Measurements from ENCODE around the gene PIP4K2B.
"Not testable (repeated sequence)": the region's sequence is repeated elsewhere in the genome, so short reads cannot be mapped to it uniquely, and the experiment has no call there.

PIP4K2B gene

DNA sequence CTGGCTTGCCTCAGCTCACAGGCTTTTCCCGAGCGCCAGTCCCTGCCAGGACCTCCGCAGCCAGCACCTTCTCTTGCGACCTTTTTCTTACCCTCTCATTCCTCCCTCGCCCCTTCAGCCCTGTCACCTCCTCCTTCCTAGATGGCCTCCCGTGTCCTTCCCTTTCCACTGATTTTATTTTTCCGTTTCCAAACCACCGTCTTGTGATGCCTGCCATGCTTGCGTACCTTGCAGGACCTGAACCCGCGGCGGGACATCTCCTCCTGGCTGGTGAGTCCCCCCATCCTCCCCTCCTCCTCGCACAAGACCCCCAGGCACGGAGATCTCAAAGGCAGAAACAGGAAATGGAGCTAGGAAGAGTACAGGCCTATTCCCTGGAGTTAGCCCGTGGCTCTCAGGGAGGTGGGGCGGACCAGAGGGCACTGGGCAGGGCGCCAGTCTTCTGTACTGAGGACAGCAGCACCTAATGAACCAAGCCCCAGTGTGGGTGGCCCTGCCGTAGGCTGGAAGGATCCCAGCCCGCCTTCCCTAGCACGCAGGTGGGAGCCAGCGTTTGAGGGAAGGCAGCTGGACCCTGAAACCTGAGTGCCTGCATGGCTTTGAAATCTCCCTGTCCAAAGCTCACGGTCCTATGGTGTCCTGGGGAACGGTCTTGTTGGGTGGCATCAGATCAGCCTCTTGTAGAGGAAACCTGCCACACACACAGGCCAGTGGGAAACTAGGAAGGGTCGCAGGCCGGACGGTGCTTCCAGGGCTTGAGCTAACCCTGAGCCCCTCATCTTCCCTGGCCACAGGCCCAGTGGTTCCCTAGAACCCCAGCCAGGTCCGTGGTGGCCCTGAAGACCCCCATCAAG lies 68.6 kb downstream of the PIP4K2B start:
- DNase-seq (ENCODE audit: low read depth in 2 of 2) = no peak

GRCh38 chr17:38729886-38730525 lies 69.3 kb downstream of the PIP4K2B start, which contains the start of gene CISD3:
TSS of gene CISD3 (plus strand) at chr17:38730341. CDS start at chr17:38730359, 18 bp downstream.
- DNase-seq (ENCODE audit: low read depth in 2 of 2) = peak; percentile 40 to 59

DNA sequence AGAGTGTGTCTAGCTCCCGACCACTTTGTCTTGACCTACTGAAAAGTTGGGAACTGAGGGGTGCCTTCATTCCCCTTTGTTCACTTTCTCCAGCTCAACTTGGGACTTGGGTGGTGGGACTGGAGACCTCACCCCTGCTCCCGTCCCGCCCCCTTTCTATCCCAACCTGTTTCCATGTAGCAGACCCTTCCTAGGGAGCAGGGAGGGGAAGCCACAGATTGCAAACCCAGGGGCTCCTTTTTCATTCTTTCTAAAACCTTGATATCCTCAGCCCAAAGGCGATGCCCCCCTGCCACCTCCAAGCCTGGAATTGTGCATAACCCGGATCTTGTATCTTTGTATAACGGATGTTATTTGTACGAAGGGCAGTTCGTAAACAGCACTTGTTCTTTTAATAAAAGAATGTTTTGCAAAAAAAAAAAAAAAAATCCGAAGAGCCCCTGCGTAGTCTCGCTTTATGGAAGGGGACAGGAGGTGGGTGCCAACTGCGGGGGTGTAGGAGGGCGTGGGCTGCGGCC lies 69.9 kb downstream of the PIP4K2B start:
- DNase-seq (ENCODE audit: low read depth in 2 of 2) = no peak

- no peak for DNase-seq (ENCODE audit: low read depth in 2 of 2)
Observed at GRCh38 chr17:38728290-38728831, 71.0 kb downstream of the PIP4K2B start.

DNA sequence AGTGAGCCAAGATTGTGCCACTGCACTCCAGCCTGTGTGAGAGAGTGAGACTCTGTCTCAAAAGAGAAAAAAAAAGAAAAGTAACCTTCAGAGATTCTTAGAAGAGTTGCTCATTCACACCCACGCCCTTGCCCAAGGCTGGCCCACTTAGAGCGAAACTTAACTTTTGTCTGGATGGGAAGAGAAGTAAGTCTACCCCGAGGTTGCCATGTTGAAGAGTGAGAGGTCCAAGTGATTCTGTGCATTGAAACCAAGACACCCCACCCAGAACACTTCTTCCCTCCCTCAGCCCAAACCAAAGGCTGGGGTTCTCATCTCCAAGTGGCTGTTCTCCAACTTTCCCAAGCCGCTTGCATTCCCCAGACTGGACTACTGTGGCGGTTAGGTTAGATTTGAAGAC lies 71.6 kb downstream of the PIP4K2B start:
- no peak for DNase-seq (ENCODE audit: low read depth in 2 of 2)

- not testable (repeated sequence) for DNase-seq (ENCODE audit: low read depth in 2 of 2)
Observed at GRCh38 chr17:38726145-38726544, 73.2 kb downstream of the PIP4K2B start.

GRCh38 chr17:38725066-38725465 lies 74.3 kb downstream of the PIP4K2B start:
- no peak for DNase-seq (ENCODE audit: low read depth in 2 of 2)

DNA sequence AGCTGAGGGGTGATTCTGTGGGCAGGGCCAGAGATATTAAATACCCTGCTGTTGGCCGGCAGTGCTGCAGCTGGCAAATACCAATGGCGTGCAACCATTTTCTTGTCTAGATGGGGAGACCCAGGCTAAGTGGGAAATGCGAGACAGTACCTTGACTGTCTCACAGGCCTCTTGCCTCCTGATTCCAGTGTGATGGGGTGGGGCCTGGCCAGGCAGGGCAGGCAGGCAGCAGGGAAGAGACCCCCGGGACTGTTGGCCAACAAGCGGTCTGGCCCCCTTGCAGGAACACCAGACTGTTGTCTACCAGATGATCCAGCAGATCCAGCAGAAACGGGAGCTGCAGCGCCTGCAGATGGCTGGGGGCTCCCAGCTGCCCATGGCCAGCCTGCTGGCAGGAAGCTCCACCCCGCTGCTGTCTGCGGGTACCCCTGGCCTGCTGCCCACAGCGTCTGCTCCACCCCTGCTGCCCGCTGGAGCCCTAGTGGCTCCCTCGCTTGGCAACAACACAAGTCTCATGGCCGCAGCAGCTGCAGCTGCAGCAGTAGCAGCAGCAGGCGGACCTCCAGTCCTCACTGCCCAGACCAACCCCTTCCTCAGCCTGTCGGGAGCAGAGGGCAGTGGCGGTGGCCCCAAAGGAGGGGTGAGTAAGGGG lies 74.9 kb downstream of the PIP4K2B start:
- DNase-seq (ENCODE audit: low read depth in 2 of 2) = no peak

- no peak for DNase-seq (ENCODE audit: low read depth in 2 of 2)
Observed at GRCh38 chr17:38721802-38722201, 77.6 kb downstream of the PIP4K2B start.

GRCh38 chr17:38720941-38721340 lies 78.4 kb downstream of the PIP4K2B start:
- DNase-seq (ENCODE audit: low read depth in 2 of 2) = no peak

DNA sequence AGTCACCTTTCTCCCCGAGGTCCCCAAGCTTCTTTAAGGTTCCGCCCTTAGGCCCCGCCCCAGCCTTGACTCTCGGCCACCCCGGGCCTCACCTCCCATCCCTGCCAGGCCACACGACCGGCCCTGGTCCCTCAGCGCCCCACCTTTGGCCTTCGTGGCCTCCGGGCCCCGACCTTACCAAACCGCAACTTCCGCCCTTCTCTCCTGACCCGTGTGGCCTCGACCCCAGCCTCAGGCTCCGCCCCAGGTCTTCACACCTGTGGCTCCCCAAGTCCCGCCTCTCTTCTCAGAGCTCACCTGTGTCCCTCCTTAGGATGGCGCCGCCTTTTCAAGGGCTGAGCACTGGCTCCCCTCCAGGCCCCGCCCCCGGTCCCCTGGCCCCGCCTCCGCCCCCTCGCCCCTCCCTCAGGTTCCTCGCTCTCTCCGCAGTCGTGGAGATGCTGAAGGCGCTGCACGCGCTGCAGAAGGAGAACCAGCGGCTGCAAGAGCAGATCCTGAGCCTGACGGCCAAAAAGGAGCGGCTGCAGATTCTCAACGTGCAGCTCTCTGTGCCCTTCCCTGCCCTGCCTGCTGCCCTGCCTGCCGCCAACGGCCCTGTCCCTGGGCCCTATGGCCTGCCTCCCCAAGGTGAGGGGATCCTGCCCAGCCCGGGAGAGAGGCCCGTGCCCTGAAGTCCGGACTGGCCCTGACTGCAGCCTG lies 79.3 kb downstream of the PIP4K2B start:
- no peak for DNase-seq (ENCODE audit: low read depth in 2 of 2)

DNA sequence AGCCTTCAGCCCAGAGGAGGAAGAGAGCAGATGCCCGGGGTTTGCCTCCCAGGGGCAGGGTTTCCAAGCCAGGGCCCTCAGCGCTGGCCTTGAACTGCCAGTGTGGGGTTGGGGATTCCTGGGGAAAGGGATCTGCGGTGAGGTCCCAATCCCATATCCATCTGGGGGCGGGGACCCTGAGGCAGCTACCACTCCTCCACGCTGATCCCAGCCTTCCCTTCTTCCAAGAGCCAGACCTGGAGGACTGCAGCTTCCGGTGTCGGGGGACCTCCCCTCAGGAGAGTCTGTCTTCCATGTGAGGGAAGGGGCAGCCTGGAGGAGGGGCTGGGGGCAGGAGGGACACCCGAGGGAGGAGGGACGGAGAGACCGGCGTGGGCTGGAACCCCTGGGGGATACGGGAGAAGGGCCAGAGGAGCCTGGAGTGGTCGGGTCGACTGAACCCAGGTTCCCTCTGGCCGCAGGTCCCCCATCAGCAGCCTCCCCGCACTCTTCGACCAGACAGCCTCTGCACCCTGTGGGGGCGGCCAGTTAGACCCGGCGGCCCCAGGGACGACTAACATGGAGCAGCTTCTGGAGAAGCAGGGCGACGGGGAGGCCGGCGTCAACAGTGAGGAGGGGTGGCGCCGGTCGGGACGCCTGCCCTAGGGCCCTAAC lies 79.9 kb downstream of the PIP4K2B start:
- DNase-seq (ENCODE audit: low read depth in 2 of 2) = no peak

GRCh38 chr17:38717139-38717745 lies 82.1 kb downstream of the PIP4K2B start:
- DNase-seq (ENCODE audit: low read depth in 2 of 2) = no peak

- DNase-seq (ENCODE audit: low read depth in 2 of 2) = no peak
Observed at GRCh38 chr17:38716368-38717005, 82.9 kb downstream of the PIP4K2B start.
